HG02642 (cell line): ENCODE measurements around the gene KRTAP10-7.
"Not testable (repeated sequence)": the region's sequence is repeated elsewhere in the genome, so short reads cannot be mapped to it uniquely, and the experiment has no call there.

ENCODE experiments used
- ATAC-seq: cut with Tn5 transposase; IDR thresholded peaks from one replicate; pipeline ENCODE4 v1.9.1; 2021; ENCODE audit warnings: mild to moderate bottlenecking; ENCODE audit not compliant: unreplicated experiment, poor library complexity

Gene KRTAP10-7

GRCh38 chr21:44609193-44609592, 8.8 kb downstream of the KRTAP10-7 start:
- no peak for ATAC-seq

GRCh38 chr21:44610157-44610843, 9.9 kb downstream of the KRTAP10-7 start:
- not testable (repeated sequence) for ATAC-seq

- ATAC-seq, result no peak
Measured at GRCh38 chr21:44611551-44611950, 11.2 kb downstream of the KRTAP10-7 start.

GRCh38 chr21:44612029-44612486, 11.7 kb downstream of the KRTAP10-7 start, which contains the start of gene KRTAP10-8:
Gene KRTAP10-8, plus strand, starts transcription at chr21:44612079. Its CDS starts 22 bp downstream, at chr21:44612101.
- ATAC-seq, result no peak

- no peak for ATAC-seq
Measured at GRCh38 chr21:44612669-44613229, 12.4 kb downstream of the KRTAP10-7 start.

GRCh38 chr21:44613386-44614155, 13.2 kb downstream of the KRTAP10-7 start:
- no peak for ATAC-seq

- no peak for ATAC-seq
Measured at GRCh38 chr21:44614161-44614631, 13.8 kb downstream of the KRTAP10-7 start.

- no peak for ATAC-seq
Measured at GRCh38 chr21:44614961-44615391, 14.6 kb downstream of the KRTAP10-7 start.

GRCh38 chr21:44615466-44615865, 15.1 kb downstream of the KRTAP10-7 start:
- ATAC-seq, result no peak

GRCh38 chr21:44615911-44616590, 15.7 kb downstream of the KRTAP10-7 start:
- no peak for ATAC-seq

- no peak for ATAC-seq
Measured at GRCh38 chr21:44616591-44616926, 16.2 kb downstream of the KRTAP10-7 start.

- ATAC-seq, result no peak
Measured at GRCh38 chr21:44617071-44617501, 16.7 kb downstream of the KRTAP10-7 start.

GRCh38 chr21:44618504-44618903, 18.1 kb downstream of the KRTAP10-7 start:
- no peak for ATAC-seq

- no peak for ATAC-seq
Measured at GRCh38 chr21:44618909-44619308, 18.5 kb downstream of the KRTAP10-7 start.

- no peak for ATAC-seq
Measured at GRCh38 chr21:44619886-44620285, 19.5 kb downstream of the KRTAP10-7 start.

GRCh38 chr21:44623575-44623974, 23.2 kb downstream of the KRTAP10-7 start:
- no peak for ATAC-seq

GRCh38 chr21:44625756-44626155, 25.4 kb downstream of the KRTAP10-7 start:
- ATAC-seq, result no peak

- ATAC-seq, result no peak
Measured at GRCh38 chr21:44626262-44626661, 25.9 kb downstream of the KRTAP10-7 start.

GRCh38 chr21:44626673-44627143, 26.3 kb downstream of the KRTAP10-7 start, which contains the start of gene KRTAP10-9:
Gene KRTAP10-9, plus strand, starts transcription at chr21:44627093. Its CDS starts 79 bp downstream, at chr21:44627172.
- ATAC-seq, result no peak

GRCh38 chr21:44627181-44627822, 26.9 kb downstream of the KRTAP10-7 start:
- ATAC-seq, result not testable (repeated sequence)
